ENCODE data around the gene MYBPH.

The MYBPH gene

GRCh38 chr1:203146042-203146369 lies 29.6 kb downstream of the MYBPH start:
- DNase-seq = no peak

- DNase-seq = no peak
These were observed 30.1 kb downstream of the MYBPH start for GRCh38 chr1:203145321-203146041.

- DNase-seq = no peak
These were observed 31.0 kb downstream of the MYBPH start for GRCh38 chr1:203144661-203145060.

- DNase-seq = no peak
These were observed 32.0 kb downstream of the MYBPH start for GRCh38 chr1:203143641-203144040.

GRCh38 chr1:203142684-203143408 lies 32.8 kb downstream of the MYBPH start:
- DNase-seq = no peak

- DNase-seq = no peak
These were observed 33.5 kb downstream of the MYBPH start for GRCh38 chr1:203142124-203142523.

GRCh38 chr1:203140743-203141520 lies 34.7 kb downstream of the MYBPH start:
- no peak for DNase-seq

- no peak for DNase-seq
These were observed 35.6 kb downstream of the MYBPH start for GRCh38 chr1:203139976-203140475.

GRCh38 chr1:203138066-203138465 lies 37.6 kb downstream of the MYBPH start:
- no peak for DNase-seq

- no peak for DNase-seq
These were observed 38.3 kb downstream of the MYBPH start for GRCh38 chr1:203137324-203137723.

- DNase-seq = no peak
These were observed 39.1 kb downstream of the MYBPH start for GRCh38 chr1:203136409-203137042.

- peak; percentile 19 for DNase-seq
These were observed 39.9 kb downstream of the MYBPH start for GRCh38 chr1:203135636-203136305.

GRCh38 chr1:203133970-203134725 lies 41.5 kb downstream of the MYBPH start:
- no peak for DNase-seq

- no peak for DNase-seq
These were observed 44.0 kb downstream of the MYBPH start for GRCh38 chr1:203131548-203132200.

GRCh38 chr1:203130358-203130985 lies 45.2 kb downstream of the MYBPH start:
- DNase-seq = no peak

GRCh38 chr1:203129501-203130231 lies 46.0 kb downstream of the MYBPH start:
- DNase-seq = no peak

- no peak for DNase-seq
These were observed 46.7 kb downstream of the MYBPH start for GRCh38 chr1:203128716-203129500.

- no peak for DNase-seq
These were observed 47.3 kb downstream of the MYBPH start for GRCh38 chr1:203128431-203128715.

- peak; percentile 16 for DNase-seq
These were observed 47.8 kb downstream of the MYBPH start, which contains the start of gene ADORA1 for GRCh38 chr1:203127666-203128430. Gene ADORA1, plus strand, starts transcription at chr1:203127726. Its CDS starts 1,116 bp downstream, at chr1:203128842.
